HL-60 (cell line): ENCODE data around the gene EIF3B.

Experiments
- DNase-seq, 2 experiments: peaks; one replicate each; pipeline ENCODE4 v3.0.0-alpha.2; 2010 to 2020; ENCODE audit warnings: low read depth in 1 of 2, low spot score in 1 of 2
- H3K27ac ChIP-seq: fragments of 250-450 bp; sonication (Bioruptor Pico); replicated peaks from 2 replicates; pipeline ENCODE4 v1.5.1; 2020; ENCODE audit warnings: mild to moderate bottlenecking, moderate library complexity
- H3K27me3 ChIP-seq: fragments of 250-450 bp; sonication (Bioruptor Pico); 2 replicates; pipeline ENCODE4 v1.5.1; 2021; ENCODE audit warnings: mild to moderate bottlenecking, moderate library complexity; ENCODE audit not compliant: insufficient read depth, poor library complexity, severe bottlenecking
- H3K4me3 ChIP-seq: replicated peaks from 2 replicates; pipeline ENCODE4 v1.5.1; 2011; ENCODE audit warnings: mild to moderate bottlenecking, control low read depth, low read length; ENCODE audit not compliant: insufficient read depth
- CTCF ChIP-seq: IDR thresholded peaks from one replicate; pipeline ENCODE4 v1.5.1; 2011; ENCODE audit warnings: low read length, control low read depth, inconsistent platforms; ENCODE audit not compliant: insufficient read depth
- GABPA ChIP-seq: IDR thresholded peaks from 2 replicates; pipeline ENCODE4 v1.6.1; 2012; ENCODE audit warnings: low read depth
- POLR2AphosphoS5 ChIP-seq: IDR thresholded peaks from 2 replicates; pipeline ENCODE4 v1.6.1; 2012; ENCODE audit warnings: low read depth
- SPI1 ChIP-seq: IDR thresholded peaks from 2 replicates; pipeline ENCODE4 v1.6.1; 2012; ENCODE audit warnings: low read depth, mild to moderate bottlenecking, borderline replicate concordance
- TF ChIP-seq, protein P1 (sequence below): IDR thresholded peaks from 2 replicates; pipeline ENCODE4 v1.6.1; 2012; ENCODE audit warnings: low read depth; ENCODE audit not compliant: insufficient replicate concordance

EIF3B gene

GRCh38 chr7:2350055-2350454, 4.6 kb upstream of the EIF3B start:
- Histone ChIP-seq H3K27me3 (no peaks in the 10 kb centered on the region), H3K4me3 (no peak overlapping the region), H3K27ac (no peak overlapping the region)
- DNase-seq, result no peak
- no peak for TF ChIP-seq GABPA
- TF ChIP-seq, protein P1, sequence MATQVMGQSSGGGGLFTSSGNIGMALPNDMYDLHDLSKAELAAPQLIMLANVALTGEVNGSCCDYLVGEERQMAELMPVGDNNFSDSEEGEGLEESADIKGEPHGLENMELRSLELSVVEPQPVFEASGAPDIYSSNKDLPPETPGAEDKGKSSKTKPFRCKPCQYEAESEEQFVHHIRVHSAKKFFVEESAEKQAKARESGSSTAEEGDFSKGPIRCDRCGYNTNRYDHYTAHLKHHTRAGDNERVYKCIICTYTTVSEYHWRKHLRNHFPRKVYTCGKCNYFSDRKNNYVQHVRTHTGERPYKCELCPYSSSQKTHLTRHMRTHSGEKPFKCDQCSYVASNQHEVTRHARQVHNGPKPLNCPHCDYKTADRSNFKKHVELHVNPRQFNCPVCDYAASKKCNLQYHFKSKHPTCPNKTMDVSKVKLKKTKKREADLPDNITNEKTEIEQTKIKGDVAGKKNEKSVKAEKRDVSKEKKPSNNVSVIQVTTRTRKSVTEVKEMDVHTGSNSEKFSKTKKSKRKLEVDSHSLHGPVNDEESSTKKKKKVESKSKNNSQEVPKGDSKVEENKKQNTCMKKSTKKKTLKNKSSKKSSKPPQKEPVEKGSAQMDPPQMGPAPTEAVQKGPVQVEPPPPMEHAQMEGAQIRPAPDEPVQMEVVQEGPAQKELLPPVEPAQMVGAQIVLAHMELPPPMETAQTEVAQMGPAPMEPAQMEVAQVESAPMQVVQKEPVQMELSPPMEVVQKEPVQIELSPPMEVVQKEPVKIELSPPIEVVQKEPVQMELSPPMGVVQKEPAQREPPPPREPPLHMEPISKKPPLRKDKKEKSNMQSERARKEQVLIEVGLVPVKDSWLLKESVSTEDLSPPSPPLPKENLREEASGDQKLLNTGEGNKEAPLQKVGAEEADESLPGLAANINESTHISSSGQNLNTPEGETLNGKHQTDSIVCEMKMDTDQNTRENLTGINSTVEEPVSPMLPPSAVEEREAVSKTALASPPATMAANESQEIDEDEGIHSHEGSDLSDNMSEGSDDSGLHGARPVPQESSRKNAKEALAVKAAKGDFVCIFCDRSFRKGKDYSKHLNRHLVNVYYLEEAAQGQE, result no peak
- no peak for TF ChIP-seq POLR2AphosphoS5
- TF ChIP-seq CTCF, result no peak
- TF ChIP-seq SPI1, result no peak

GRCh38 chr7:2350861-2351260, 3.8 kb upstream of the EIF3B start:
- no peaks in the 10 kb centered on the region for H3K27me3 ChIP-seq
- no peak for TF ChIP-seq POLR2AphosphoS5
- TF ChIP-seq SPI1, result no peak
- no peak for TF ChIP-seq CTCF
- no peak for TF ChIP-seq GABPA
- TF ChIP-seq, protein P1, result no peak
- peak in 1 of 2 experiments; percentile 25 for DNase-seq
- no peak overlapping the region for H3K27ac ChIP-seq
- no peak overlapping the region for H3K4me3 ChIP-seq

- Histone ChIP-seq H3K27ac (peak overlapping the region; percentile 100), H3K27me3 (no peaks in the 10 kb centered on the region), H3K4me3 (peak overlapping the region; percentile 49)
- DNase-seq, result no peak
- no peak for TF ChIP-seq CTCF
- TF ChIP-seq, protein P1, result no peak
- no peak for TF ChIP-seq SPI1
Measured at GRCh38 chr7:2353113-2353935, 1.3 kb upstream of the EIF3B start.
